Breast epithelium (tissue), 3 donors: ENCODE results near the gene XCL2.
"Not testable (repeated sequence)": the region's sequence is repeated elsewhere in the genome, so short reads cannot be mapped to it uniquely, and the experiment has no call there.

ENCODE experiments used
- POLR2A ChIP-seq: fragments of 450-650 bp; IDR thresholded peaks from one replicate; pipeline ENCODE4 v1.6.1; 2016; ENCODE audit warnings: antibody characterized with exemption, mild to moderate bottlenecking, moderate library complexity
- POLR2AphosphoS5 ChIP-seq, 3 donors: sonication (generic); formaldehyde crosslinking; IDR thresholded peaks; one replicate each; pipeline ENCODE4 v1.6.1; 2017; ENCODE audit warnings: antibody characterized with exemption in 3 of 3
- TF ChIP-seq, protein P1 (sequence below), 3 donors: fragments of 450-650 bp; IDR thresholded peaks; one replicate each; pipeline ENCODE4 v1.5.1; 2016 to 2017; ENCODE audit warnings: antibody characterized with exemption in 3 of 3, mild to moderate bottlenecking in 3 of 3, moderate library complexity in 3 of 3

DNA sequence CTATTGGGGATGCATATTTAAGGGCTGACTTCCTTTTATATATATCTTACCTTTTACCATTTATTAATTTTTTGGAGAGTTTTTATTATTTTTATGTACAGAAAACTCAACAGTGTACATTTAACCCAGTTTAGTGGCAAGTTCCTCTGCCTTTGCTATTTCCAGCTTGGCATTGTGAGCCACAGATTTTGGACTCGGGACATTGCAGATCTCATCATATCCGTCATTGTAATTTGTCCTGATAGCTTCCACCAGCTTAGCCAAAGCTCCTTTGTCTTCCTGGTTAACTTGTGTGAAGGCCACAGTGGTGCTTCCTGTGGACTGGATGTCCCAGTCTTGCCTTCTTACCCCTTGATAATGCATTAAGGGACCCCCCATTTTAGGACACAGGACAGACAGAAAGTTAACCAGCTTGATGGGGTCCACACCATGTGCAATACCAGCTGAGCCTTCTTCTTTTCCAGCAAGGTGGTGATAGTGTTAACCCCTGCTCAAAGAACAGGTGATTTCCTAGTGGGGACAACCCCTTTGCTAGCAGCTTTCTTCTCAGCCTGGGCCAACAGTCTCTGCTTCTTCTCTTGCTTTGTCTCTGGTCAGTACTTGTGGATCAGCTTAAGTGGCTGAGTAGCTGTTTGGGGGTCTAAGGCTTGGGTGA lies 34.9 kb upstream of the XCL2 start:
- TF ChIP-seq, protein P1, sequence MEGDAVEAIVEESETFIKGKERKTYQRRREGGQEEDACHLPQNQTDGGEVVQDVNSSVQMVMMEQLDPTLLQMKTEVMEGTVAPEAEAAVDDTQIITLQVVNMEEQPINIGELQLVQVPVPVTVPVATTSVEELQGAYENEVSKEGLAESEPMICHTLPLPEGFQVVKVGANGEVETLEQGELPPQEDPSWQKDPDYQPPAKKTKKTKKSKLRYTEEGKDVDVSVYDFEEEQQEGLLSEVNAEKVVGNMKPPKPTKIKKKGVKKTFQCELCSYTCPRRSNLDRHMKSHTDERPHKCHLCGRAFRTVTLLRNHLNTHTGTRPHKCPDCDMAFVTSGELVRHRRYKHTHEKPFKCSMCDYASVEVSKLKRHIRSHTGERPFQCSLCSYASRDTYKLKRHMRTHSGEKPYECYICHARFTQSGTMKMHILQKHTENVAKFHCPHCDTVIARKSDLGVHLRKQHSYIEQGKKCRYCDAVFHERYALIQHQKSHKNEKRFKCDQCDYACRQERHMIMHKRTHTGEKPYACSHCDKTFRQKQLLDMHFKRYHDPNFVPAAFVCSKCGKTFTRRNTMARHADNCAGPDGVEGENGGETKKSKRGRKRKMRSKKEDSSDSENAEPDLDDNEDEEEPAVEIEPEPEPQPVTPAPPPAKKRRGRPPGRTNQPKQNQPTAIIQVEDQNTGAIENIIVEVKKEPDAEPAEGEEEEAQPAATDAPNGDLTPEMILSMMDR (IDR thresholded peaks at IDR 0.05) = not testable (repeated sequence)
- TF ChIP-seq POLR2A; POLR2AphosphoS5 (IDR thresholded peaks at IDR 0.05): not testable (repeated sequence)
